Caco-2 (cell line): Measurements from ENCODE around the gene ADIPOR2. TPM values are rescaled to one million over a fixed set of nuclear protein-coding genes. Genes with fewer than 3 reads are reported as not detected.

ENCODE experiments used
- BruUV-seq: library from RNA; stranded (reverse); fragments of 400-500 nt; replicated peaks from 2 replicates; lab custom pipeline; 2021; lab: Mats Ljungman, UMichigan
- CTCF ChIA-PET: fragments of 300-600 bp; sonication (Branson Sonifier 250); formaldehyde crosslinking; loops from one replicate; lab custom pipeline; 2022; ENCODE audit warnings: antibody characterized with exemption; lab: Charles Lee
- POLR2A ChIA-PET: fragments of 300-600 bp; sonication (Branson Sonifier 250); formaldehyde crosslinking; loops from one replicate; lab custom pipeline; 2022; ENCODE audit warnings: antibody characterized with exemption; lab: Charles Lee
- DNase-seq, 2 experiments: peaks; one replicate each; pipeline versions ENCODE4 v3.0.0 to v3.0.0-alpha.2; 2020 to 2022
- H3K27me3 ChIP-seq: replicated peaks from 2 replicates; pipeline ENCODE4 v1.6.0; 2011; ENCODE audit warnings: low read length; ENCODE audit not compliant: control insufficient read depth, insufficient read depth
- H3K36me3 ChIP-seq: 2 replicates; pipeline ENCODE4 v1.5.1; 2011; ENCODE audit warnings: low read length; ENCODE audit not compliant: control insufficient read depth, insufficient read depth
- H3K4me1 ChIP-seq: fragments of 250-450 bp; sonication (Bioruptor Pico); 2 replicates; pipeline ENCODE4 v1.5.1; 2020; ENCODE audit warnings: mild to moderate bottlenecking
- H3K4me3 ChIP-seq: 2 replicates; pipeline ENCODE4 v1.5.1; 2011; ENCODE audit warnings: low read depth, mild to moderate bottlenecking, control low read depth, low read length
- H3K9me3 ChIP-seq: fragments of 250-450 bp; sonication (Bioruptor Pico); 2 replicates; pipeline ENCODE4 v1.5.1; 2020; ENCODE audit warnings: mild to moderate bottlenecking, moderate library complexity
- H3K27ac Mint-ChIP-seq: one replicate; pipeline ENCODE4 v1.8.0; 2022; ENCODE audit warnings: mixed read lengths; ENCODE audit not compliant: unreplicated experiment
- H3K27me3 Mint-ChIP-seq: one replicate; pipeline ENCODE4 v1.8.0; 2022; ENCODE audit warnings: mixed read lengths; ENCODE audit not compliant: insufficient read depth, unreplicated experiment
- H3K36me3 Mint-ChIP-seq: one replicate; pipeline ENCODE4 v1.8.0; 2022; ENCODE audit warnings: mild to moderate bottlenecking, mixed read lengths; ENCODE audit not compliant: insufficient read depth, unreplicated experiment
- H3K4me1 Mint-ChIP-seq: one replicate; pipeline ENCODE4 v1.8.0; 2022; ENCODE audit warnings: low read depth, mixed read lengths; ENCODE audit not compliant: unreplicated experiment
- H3K4me3 Mint-ChIP-seq: one replicate; pipeline ENCODE4 v1.8.0; 2022; ENCODE audit warnings: mild to moderate bottlenecking, moderate library complexity, mixed read lengths; ENCODE audit not compliant: unreplicated experiment
- H3K9me3 Mint-ChIP-seq: one replicate; pipeline ENCODE4 v1.8.0; 2022; ENCODE audit warnings: mixed read lengths; ENCODE audit not compliant: unreplicated experiment
- CTCF ChIP-seq, 2 experiments: fragments of 200-600 bp in 1 of 2; IDR thresholded peaks; 1 replicate in 1 of 2; 2 replicates in 1 of 2; pipeline versions ENCODE4 v1.5.1 to v1.8.0; 2011 to 2022; ENCODE audit warnings: antibody characterized with exemption in 1 of 2, control low read depth in 1 of 2, inconsistent platforms in 1 of 2, low read depth in 1 of 2, low read length in 1 of 2, mild to moderate bottlenecking in 1 of 2, moderate library complexity in 1 of 2; ENCODE audit not compliant: insufficient read depth in 1 of 2, severe bottlenecking in 1 of 2, unreplicated experiment in 1 of 2
- intact Hi-C: fragments of 100-400 bp; cut with micrococcal nuclease; formaldehyde crosslinking; loops from one replicate; pipeline ENCODE4 v1.10.0; 2022; ENCODE audit not compliant: unreplicated experiment
- total RNA-seq: library from RNA; stranded (reverse); gene quantifications from 2 replicates; pipeline ENCODE4 v1.2.3, GENCODE V29; 2022

ADIPOR2 gene
- total RNA-seq, 1 experiment from 2014 or later = 119 TPM

DNA sequence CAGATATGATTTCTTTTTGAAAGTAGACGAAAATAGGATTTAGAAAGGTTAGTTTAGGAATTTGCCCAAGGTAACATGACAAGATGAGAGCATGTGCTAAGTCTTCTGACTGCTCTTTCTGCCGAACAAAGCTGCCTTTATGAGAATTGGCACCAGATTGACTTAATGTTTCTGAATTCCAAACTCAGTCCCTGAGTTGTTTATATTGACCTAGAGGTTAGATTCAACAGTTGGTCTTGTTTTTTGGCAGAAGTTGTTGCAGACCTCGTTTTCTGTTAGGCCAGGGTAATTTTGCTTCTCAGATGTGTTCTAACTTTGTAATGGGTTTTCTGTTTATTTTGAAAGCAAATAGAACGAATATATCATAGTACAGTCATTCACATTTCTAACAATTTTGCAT, 68.0 kb downstream of the ADIPOR2 start:
- Histone ChIP-seq H3K36me3 (peaks cover 2% of the 10 kb centered on the region; the same call in 1 of the 2 replicates), H3K27me3 (no peaks in the 10 kb centered on the region), H3K9me3 (no peaks in the 10 kb centered on the region; the same call in 1 of the 2 replicates), H3K4me3 (no peak overlapping the region), H3K4me1 (peaks cover 19% of the 10 kb centered on the region; the same call in 1 of the 2 replicates)
- Mint-ChIP-seq H3K27ac (no peak overlapping the region), H3K4me3 (no peak overlapping the region), H3K36me3 (peaks cover 60% of the 10 kb centered on the region), H3K9me3 (no peaks in the 10 kb centered on the region), H3K4me1 (peaks cover 33% of the 10 kb centered on the region), H3K27me3 (no peaks in the 10 kb centered on the region)
- ChIA-PET POLR2A (interaction anchor here (0.5 kb wide), 1 partner anchor 106 kb away, joined by 5 read pairs; no protein-coding TSS in a partner anchor), CTCF (no interaction called here)
- intact Hi-C loops = no loop called here
- no peak for TF ChIP-seq CTCF (IDR thresholded peaks at IDR 0.05; ENCODE audit: insufficient read depth in 1 of 2, low read depth in 1 of 2, low read length in 1 of 2, severe bottlenecking in 1 of 2, unreplicated experiment in 1 of 2)
- DNase-seq = no peak
- no TSS peak for BruUV-seq

GRCh38 chr12:1760566-1761382, 69.9 kb downstream of the ADIPOR2 start:
- H3K9me3 ChIP-seq = no peaks in the 10 kb centered on the region; the same call in 1 of the 2 replicates
- Mint-ChIP-seq H3K4me1 (peaks cover 35% of the 10 kb centered on the region), H3K4me3 (no peak overlapping the region), H3K27me3 (no peaks in the 10 kb centered on the region), H3K27ac (no peak overlapping the region), H3K9me3 (no peaks in the 10 kb centered on the region), H3K36me3 (peaks cover 49% of the 10 kb centered on the region)
- ChIA-PET POLR2A (no interaction called here), CTCF (no interaction called here)
- no peak overlapping the region for H3K4me3 ChIP-seq
- H3K36me3 ChIP-seq = no peaks in the 10 kb centered on the region
- DNase-seq = no peak
- intact Hi-C loops = no loop called here
- no TSS peak for BruUV-seq
- H3K27me3 ChIP-seq = no peaks in the 10 kb centered on the region
- no peak for TF ChIP-seq CTCF (IDR thresholded peaks at IDR 0.05; ENCODE audit: insufficient read depth in 1 of 2, low read depth in 1 of 2, low read length in 1 of 2, severe bottlenecking in 1 of 2, unreplicated experiment in 1 of 2)
- peaks cover 33% of the 10 kb centered on the region for H3K4me1 ChIP-seq

GRCh38 chr12:1761857-1762256, 71.0 kb downstream of the ADIPOR2 start:
- Histone ChIP-seq H3K9me3 (no peaks in the 10 kb centered on the region; the same call in 1 of the 2 replicates), H3K36me3 (no peaks in the 10 kb centered on the region), H3K4me3 (no peak overlapping the region), H3K27me3 (no peaks in the 10 kb centered on the region), H3K4me1 (peaks cover 44% of the 10 kb centered on the region)
- Mint-ChIP-seq H3K27me3 (no peaks in the 10 kb centered on the region), H3K36me3 (peaks cover 51% of the 10 kb centered on the region), H3K4me3 (no peak overlapping the region), H3K4me1 (peaks cover 39% of the 10 kb centered on the region), H3K27ac (peak overlapping the region; percentile 30), H3K9me3 (no peaks in the 10 kb centered on the region)
- DNase-seq = no peak
- ChIA-PET POLR2A (no interaction called here), CTCF (interaction anchor here (0.5 to 0.8 kb wide), 2 partner anchors 107 to 127 kb away, joined by 3 to 4 read pairs; no protein-coding TSS in a partner anchor)
- no TSS peak for BruUV-seq
- intact Hi-C loops = no loop called here
- no peak for TF ChIP-seq CTCF (IDR thresholded peaks at IDR 0.05; ENCODE audit: insufficient read depth in 1 of 2, low read depth in 1 of 2, low read length in 1 of 2, severe bottlenecking in 1 of 2, unreplicated experiment in 1 of 2)
